Activated naive CD8-positive, alpha-beta T cell treated with anti-CD3 and anti-CD28 coated beads, Interleukin-2, amount 50 U/mL, for 24 hours (primary cell): Measurements from ENCODE around the gene CDK13.
A peak's percentile ranks its signal among the peaks of the same experiment; 100 is the strongest.

Source experiments
- ATAC-seq: fragments of 150-1000 bp; cut with Tn5 transposase; one replicate; pipeline ENCODE4 v1.10.0; 2021
- DNase-seq: peaks from one replicate; pipeline ENCODE4 v3.0.0; 2021
- H3K27ac Mint-ChIP-seq: one replicate; pipeline ENCODE4 v1.8.0; 2021; ENCODE audit warnings: mild to moderate bottlenecking, mixed read lengths
- H3K27me3 Mint-ChIP-seq: one replicate; pipeline ENCODE4 v1.8.0; 2021; ENCODE audit warnings: mixed read lengths
- H3K36me3 Mint-ChIP-seq: one replicate; pipeline ENCODE4 v1.8.0; 2021; ENCODE audit warnings: low read depth, mixed read lengths
- H3K4me1 Mint-ChIP-seq: one replicate; pipeline ENCODE4 v1.8.0; 2021; ENCODE audit warnings: mixed read lengths
- H3K4me3 Mint-ChIP-seq: one replicate; pipeline ENCODE4 v1.8.0; 2021; ENCODE audit warnings: mild to moderate bottlenecking, moderate library complexity, mixed read lengths
- H3K9me3 Mint-ChIP-seq: one replicate; pipeline ENCODE4 v1.8.0; 2021; ENCODE audit warnings: mixed read lengths

Gene CDK13

DNA sequence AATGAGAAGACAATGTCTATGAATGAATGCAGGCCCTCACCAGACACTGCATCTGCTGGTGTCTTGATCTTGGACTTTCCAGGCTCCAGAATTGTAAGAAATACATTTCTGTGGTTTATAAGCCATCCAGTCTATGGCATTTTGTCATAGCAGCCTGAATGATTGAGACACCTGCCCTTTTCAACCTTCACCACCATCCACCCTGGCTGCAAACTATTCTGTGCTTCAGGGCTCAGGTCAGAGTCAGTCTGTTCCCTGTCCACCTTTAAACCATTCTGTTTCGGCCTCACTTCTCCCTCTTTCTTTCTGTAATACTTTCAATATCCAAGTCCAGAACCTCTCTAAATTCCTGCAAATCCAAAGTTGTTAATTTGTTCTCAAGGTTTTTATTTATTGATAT, 15.9 kb upstream of the CDK13 start:
- ATAC-seq = no peak
- Mint-ChIP-seq H3K27me3 (no peaks in the 10 kb centered on the region), H3K27ac (no peak overlapping the region), H3K36me3 (no peaks in the 10 kb centered on the region), H3K4me1 (no peaks in the 10 kb centered on the region), H3K4me3 (no peak overlapping the region), H3K9me3 (no peaks in the 10 kb centered on the region)
- DNase-seq = no peak

DNA sequence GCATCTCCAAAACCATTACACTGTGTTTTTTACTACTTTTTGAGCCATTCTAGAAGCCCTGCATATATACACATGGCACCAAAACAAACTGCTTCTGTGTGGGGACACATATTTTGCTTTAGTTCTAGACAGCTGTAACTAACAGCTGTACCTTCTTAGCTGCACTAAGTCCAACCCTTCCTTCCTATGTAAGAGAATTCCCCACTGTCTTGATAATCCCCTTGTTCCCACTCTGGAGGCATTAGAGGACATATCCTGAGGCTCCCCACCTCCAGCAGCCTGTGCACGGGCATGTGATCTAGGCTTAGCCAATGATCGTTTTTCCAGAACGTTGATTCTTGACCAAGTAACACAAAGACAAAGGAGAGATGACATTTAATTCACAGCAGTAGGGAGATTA, 13.3 kb upstream of the CDK13 start:
- no peak overlapping the region for H3K4me3 Mint-ChIP-seq
- no peaks in the 10 kb centered on the region for H3K4me1 Mint-ChIP-seq
- DNase-seq (no peak), ATAC-seq (no peak)
- no peaks in the 10 kb centered on the region for H3K9me3 Mint-ChIP-seq
- H3K36me3 Mint-ChIP-seq = no peaks in the 10 kb centered on the region
- H3K27me3 Mint-ChIP-seq = no peaks in the 10 kb centered on the region
- H3K27ac Mint-ChIP-seq = no peak overlapping the region

DNA sequence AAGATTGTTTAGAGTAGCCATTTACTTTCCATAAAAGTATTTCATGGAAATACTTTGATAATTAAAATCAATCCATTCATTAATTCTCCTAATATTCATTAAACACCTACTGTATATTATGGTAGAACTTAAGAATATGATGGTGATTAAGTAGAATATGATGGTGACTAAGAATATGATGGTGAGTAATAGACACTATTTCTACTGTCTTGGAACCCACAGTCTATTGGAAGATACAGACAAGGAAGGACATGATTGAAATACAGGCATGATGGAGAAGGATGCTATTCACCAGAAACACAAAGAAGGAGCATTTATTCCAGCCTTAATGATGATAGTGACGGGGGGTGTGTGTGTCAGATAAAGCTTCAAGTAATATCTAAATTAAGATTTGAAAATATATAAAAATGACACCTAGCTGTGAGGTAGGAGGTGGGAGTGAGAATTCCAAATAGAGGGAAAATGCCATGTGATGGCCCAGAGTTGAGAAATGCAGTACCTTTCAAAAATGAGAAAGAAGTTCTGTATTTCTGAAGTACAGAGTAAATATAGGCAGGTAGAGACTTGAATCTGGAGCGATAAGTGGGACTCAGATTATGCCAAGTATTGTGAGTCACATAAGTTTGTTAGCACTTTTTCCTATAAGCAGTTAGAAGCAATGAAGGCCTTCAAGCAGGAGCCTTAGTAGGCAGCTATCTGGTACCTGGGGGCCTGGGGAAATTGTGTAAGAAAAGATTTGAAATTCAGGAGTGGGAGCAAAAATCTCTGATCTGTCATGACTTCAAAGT, 12.5 kb upstream of the CDK13 start:
- no peak overlapping the region for H3K4me3 Mint-ChIP-seq
- no peak for ATAC-seq
- H3K4me1 Mint-ChIP-seq = no peaks in the 10 kb centered on the region
- H3K9me3 Mint-ChIP-seq = no peaks in the 10 kb centered on the region
- H3K36me3 Mint-ChIP-seq = no peaks in the 10 kb centered on the region
- H3K27me3 Mint-ChIP-seq = no peaks in the 10 kb centered on the region
- H3K27ac Mint-ChIP-seq = no peak overlapping the region
- DNase-seq = no peak

DNA sequence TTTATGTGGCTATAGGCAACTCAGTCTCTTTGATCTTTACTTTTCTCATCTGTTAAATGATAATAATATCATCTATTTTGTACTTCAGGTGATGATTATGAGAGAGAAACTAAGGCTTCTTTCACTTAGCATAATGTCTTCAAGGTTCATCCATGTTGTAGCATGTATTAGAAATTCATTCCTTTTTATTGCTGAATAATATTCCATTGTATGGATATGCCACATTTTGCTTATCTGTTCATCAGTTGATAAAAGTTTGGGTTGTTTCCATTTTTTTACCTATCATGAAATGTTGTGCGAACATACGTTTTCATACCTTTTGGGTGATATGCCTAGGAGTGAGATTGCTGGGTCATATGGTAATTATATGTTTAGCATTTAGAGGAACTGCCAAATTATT, 7.2 kb upstream of the CDK13 start:
- no peaks in the 10 kb centered on the region for H3K36me3 Mint-ChIP-seq
- no peak overlapping the region for H3K4me3 Mint-ChIP-seq
- no peak overlapping the region for H3K27ac Mint-ChIP-seq
- no peak for DNase-seq
- no peak for ATAC-seq
- H3K27me3 Mint-ChIP-seq = no peaks in the 10 kb centered on the region
- H3K9me3 Mint-ChIP-seq = no peaks in the 10 kb centered on the region
- H3K4me1 Mint-ChIP-seq = peaks cover 4% of the 10 kb centered on the region

DNA sequence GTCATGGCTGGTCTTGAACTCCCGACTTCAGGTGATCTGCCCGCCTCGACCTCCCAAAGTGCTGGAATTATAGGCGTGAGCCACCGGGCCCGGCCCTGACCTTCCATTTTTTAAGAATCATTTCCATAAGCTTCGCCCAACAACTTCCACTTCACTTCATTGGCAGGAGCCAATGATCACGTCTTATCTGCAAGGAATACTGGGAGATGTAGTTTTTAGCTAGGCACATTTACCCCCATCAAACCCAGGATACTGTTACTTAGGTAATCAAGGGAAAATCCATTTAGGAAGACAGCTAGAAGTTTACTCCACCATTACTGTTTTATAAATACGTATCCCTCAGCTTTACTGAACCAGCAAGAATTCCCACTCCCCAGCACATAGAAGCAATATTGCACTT, 3.4 kb upstream of the CDK13 start:
- Mint-ChIP-seq H3K27me3 (no peaks in the 10 kb centered on the region), H3K27ac (no peak overlapping the region), H3K4me3 (no peak overlapping the region), H3K4me1 (peaks cover 19% of the 10 kb centered on the region), H3K9me3 (no peaks in the 10 kb centered on the region), H3K36me3 (peaks cover 7% of the 10 kb centered on the region)
- ATAC-seq (no peak), DNase-seq (no peak)

DNA sequence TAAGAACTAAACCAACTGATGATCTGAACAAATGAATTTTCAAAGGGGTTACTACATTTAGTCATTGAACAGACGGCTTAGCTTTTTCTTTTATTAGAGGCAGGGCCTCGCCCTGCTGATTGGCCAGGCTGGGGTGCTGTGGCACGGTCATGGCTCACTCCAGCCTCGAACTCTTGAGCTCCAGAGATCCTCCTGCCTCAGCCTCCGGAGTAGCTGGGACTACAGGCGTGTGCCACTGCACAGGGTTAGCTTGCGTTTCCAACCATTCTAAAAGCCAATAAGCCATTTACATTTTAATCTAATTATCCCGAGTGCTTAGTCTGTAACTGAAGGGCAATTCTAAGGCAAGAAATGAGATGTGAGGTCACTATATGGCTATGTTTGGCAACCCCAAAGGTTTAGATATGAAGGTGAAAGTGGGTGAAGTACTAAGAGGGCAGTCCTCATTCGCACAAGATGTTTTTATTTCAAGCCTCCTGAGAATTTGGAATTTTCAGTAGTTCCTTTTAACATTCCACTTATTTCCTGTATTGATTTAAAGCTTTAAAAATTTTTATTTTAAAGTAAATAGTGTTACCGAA, 1.6 kb upstream of the CDK13 start:
- no peaks in the 10 kb centered on the region for H3K9me3 Mint-ChIP-seq
- peak overlapping the region; percentile 100 for H3K27ac Mint-ChIP-seq
- H3K27me3 Mint-ChIP-seq = no peaks in the 10 kb centered on the region
- ATAC-seq (no peak), DNase-seq (peak; percentile 20)
- peak overlapping the region; percentile 98 for H3K4me3 Mint-ChIP-seq
- peaks cover 15% of the 10 kb centered on the region for H3K36me3 Mint-ChIP-seq
- H3K4me1 Mint-ChIP-seq = peaks cover 30% of the 10 kb centered on the region

DNA sequence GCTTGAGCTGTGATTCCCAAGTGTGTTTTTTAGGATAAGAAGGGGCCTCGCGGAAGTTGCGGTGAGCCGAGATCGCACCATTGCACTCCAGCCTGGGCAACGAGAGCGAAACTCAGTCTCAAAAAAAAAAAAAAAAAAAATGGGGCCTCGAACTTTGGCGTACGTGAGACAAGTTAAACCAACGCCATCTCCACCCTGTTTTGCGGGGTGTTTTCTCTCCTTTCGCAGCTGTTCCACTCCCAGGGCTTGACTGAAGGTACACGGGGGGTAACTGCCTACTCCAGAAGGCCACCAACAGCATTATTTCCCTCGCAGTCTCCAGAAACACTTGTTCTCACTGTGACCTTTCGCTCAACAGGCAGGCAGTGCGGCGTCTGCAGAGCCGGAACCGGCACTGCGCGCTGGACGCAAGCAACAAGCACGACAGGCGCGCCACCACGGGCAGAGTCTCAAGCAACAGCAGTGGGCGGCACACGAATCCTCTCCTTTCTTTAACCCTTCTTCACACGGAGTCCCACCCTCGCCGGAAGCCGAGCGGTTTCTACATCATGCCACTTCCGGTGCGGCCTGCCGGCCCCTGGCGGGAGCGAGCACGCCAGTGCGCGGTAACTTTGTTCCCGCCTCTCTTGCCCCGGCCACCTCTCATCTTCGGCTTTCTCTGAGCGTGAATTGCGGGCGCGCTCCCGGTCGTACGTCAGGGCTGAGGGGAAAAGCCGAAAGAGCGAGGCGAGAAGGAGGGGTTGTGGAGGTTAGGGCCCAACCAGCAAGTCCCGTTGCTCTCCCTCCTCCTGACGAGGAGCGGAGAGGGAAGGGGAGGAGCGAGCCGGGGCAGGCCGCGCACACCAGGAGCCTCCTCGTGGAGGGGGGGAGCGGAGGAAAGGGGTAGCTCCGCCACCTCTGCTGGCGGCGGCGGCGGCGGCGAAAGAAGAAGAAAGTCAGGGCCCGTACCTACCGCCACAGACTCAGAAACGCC, 814 bp upstream of the CDK13 start:
- DNase-seq = peak; percentile 97
- Mint-ChIP-seq H3K27me3 (no peaks in the 10 kb centered on the region), H3K4me3 (peak overlapping the region; percentile 98), H3K27ac (peak overlapping the region; percentile 100), H3K9me3 (no peaks in the 10 kb centered on the region), H3K4me1 (peaks cover 38% of the 10 kb centered on the region), H3K36me3 (peaks cover 15% of the 10 kb centered on the region)
- peak; percentile 80 for ATAC-seq

DNA sequence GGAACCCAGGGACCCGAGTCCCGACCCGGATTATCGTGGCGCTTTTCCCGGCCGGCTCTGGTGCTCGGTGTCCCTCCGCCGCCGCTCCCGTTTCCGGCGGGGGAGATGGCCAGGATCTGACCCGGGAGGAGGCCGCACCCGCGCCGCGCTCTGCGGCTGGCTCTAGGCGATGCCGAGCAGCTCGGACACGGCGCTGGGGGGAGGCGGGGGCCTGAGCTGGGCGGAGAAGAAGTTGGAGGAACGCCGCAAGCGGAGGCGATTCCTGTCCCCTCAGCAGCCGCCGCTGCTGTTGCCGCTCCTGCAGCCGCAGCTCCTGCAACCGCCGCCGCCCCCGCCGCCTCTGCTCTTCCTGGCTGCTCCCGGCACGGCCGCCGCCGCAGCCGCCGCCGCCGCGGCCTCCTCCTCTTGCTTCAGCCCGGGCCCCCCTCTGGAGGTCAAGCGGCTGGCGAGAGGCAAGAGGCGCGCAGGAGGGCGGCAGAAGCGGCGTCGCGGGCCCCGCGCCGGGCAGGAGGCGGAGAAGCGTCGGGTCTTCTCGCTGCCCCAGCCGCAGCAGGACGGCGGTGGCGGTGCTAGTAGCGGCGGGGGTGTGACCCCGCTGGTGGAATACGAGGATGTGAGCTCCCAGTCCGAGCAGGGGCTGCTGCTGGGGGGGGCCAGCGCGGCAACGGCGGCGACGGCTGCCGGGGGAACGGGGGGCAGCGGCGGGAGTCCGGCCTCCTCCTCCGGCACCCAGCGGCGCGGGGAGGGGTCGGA, 593 bp downstream of the CDK13 start:
- no peak for ATAC-seq
- Mint-ChIP-seq H3K4me1 (peaks cover 52% of the 10 kb centered on the region), H3K36me3 (peaks cover 19% of the 10 kb centered on the region), H3K27ac (peak overlapping the region; percentile 100), H3K9me3 (no peaks in the 10 kb centered on the region), H3K4me3 (peak overlapping the region; percentile 98), H3K27me3 (no peaks in the 10 kb centered on the region)
- peak; percentile 55 for DNase-seq

DNA sequence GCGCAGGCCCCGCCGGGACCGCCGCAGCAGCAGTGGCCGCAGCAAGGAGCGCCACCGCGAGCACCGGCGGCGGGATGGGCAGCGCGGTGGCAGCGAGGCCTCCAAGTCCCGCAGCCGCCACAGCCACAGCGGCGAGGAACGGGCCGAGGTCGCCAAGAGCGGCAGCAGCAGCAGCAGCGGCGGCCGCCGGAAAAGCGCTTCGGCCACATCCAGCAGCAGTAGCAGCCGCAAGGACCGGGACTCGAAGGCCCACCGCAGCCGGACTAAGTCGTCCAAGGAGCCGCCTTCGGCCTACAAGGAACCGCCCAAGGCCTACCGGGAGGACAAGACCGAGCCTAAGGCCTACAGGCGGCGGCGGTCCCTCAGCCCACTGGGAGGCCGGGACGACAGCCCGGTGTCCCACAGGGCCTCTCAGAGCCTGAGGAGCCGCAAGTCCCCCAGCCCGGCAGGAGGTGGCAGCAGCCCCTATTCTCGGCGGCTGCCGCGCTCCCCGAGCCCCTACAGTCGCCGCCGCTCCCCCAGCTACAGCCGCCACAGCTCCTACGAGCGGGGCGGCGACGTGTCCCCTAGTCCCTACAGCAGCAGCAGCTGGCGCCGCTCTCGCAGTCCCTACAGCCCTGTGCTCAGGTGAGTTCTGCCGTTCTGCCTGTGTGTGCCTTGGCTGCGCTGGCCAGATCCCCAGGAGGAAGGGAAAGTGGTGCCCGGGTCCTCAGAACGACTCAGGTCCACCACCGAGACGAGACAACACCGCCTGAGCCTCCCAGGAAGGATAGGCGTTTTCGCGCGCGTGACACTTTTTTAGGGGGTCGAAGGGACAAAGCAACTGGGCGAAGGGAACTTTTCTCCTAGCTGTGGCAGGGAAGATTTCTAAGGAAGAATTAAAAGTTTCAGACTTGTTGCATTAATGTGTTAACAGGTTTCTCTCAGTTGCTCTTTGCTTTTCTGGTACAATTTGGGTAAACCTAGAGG, 1.5 kb downstream of the CDK13 start:
- H3K27ac Mint-ChIP-seq = peak overlapping the region; percentile 95
- peak overlapping the region; percentile 100 for H3K4me3 Mint-ChIP-seq
- H3K27me3 Mint-ChIP-seq = no peaks in the 10 kb centered on the region
- peak; percentile 73 for DNase-seq
- peak; percentile 37 for ATAC-seq
- no peaks in the 10 kb centered on the region for H3K9me3 Mint-ChIP-seq
- peaks cover 23% of the 10 kb centered on the region for H3K36me3 Mint-ChIP-seq
- peaks cover 58% of the 10 kb centered on the region for H3K4me1 Mint-ChIP-seq

DNA sequence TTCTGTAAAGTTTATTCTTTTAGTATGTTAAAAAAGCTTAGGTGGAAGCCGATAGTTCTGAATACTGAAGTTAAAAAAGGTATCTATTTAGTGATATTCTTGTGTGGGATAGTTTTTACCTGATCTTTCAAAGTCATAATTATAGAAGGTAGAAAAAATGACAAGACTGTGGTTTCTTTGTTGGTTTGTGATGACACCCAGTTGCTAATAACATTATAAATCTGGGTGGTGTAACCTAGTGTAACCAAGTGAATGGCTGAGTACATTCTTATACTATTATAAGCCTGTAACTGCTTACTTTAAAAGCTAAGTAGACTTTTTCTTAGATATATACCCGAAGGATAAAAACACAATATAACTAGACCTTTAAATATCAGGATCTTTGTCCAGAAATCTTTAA, 2.3 kb downstream of the CDK13 start:
- H3K27me3 Mint-ChIP-seq = no peaks in the 10 kb centered on the region
- peaks cover 66% of the 10 kb centered on the region for H3K4me1 Mint-ChIP-seq
- H3K4me3 Mint-ChIP-seq = peak overlapping the region; percentile 100
- H3K9me3 Mint-ChIP-seq = no peaks in the 10 kb centered on the region
- peaks cover 23% of the 10 kb centered on the region for H3K36me3 Mint-ChIP-seq
- DNase-seq (no peak), ATAC-seq (no peak)
- peak overlapping the region; percentile 95 for H3K27ac Mint-ChIP-seq

DNA sequence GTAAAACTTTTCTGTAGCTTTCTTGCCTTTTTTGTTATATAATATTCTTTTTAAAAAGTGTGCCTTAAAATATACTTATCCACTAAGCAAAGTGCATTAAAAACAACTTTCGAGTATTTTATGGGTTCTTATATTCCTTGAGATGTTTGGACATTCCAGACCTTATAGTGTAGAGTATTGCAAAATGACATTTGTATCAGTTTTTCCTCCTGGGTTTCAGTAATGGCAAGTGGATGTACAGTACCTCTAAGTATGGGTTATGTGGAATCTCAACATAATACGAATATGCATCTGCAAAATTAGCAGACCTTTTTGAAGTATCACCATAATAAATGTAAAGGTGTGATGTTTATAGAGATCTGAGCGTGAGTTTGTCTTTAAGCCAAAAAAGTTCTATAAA, 2.7 kb downstream of the CDK13 start:
- ATAC-seq (no peak), DNase-seq (no peak)
- peaks cover 67% of the 10 kb centered on the region for H3K4me1 Mint-ChIP-seq
- no peaks in the 10 kb centered on the region for H3K27me3 Mint-ChIP-seq
- H3K9me3 Mint-ChIP-seq = no peaks in the 10 kb centered on the region
- H3K27ac Mint-ChIP-seq = peak overlapping the region; percentile 68
- H3K36me3 Mint-ChIP-seq = peaks cover 23% of the 10 kb centered on the region
- H3K4me3 Mint-ChIP-seq = peak overlapping the region; percentile 100

DNA sequence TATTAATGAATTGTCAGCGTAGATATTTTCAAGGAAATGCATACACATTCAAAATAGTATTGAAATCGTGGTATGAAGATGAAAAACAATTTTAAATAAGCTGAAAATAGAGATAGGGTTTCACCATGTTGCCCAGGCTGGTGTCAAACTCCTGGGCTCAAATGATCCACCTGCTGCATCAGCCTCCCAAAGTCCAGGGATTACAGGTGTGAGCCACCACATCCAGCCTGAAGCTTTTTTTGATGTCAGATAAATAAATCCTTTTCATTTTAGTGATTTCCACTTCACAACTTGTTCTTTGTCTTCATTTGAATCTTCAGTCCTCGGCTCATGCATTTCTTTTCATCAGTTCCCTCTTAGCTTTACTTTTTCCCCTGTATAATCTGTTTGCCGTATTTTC, 4.6 kb downstream of the CDK13 start:
- H3K9me3 Mint-ChIP-seq = no peaks in the 10 kb centered on the region
- peak overlapping the region; percentile 42 for H3K4me3 Mint-ChIP-seq
- ATAC-seq (no peak), DNase-seq (no peak)
- peaks cover 67% of the 10 kb centered on the region for H3K4me1 Mint-ChIP-seq
- peaks cover 18% of the 10 kb centered on the region for H3K36me3 Mint-ChIP-seq
- no peaks in the 10 kb centered on the region for H3K27me3 Mint-ChIP-seq
- no peak overlapping the region for H3K27ac Mint-ChIP-seq

DNA sequence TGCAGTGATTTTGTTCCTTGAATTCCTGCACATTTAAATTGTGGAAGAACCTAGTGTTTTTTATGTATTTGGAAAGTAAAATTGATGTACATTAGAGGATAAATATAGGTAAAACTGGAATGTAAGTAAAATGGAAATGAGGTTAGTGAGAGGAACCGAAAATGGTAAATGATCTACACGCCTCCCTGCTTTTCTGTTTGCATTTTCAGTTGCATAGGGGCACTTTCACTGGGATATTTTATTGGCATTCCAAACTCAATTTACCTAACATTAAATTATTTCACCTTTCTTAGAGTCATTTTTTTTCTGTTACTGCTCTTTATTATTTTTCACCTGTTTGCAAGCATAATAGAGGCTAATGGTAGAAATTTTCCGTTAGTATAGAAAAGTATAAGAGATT, 8.0 kb downstream of the CDK13 start:
- DNase-seq = no peak
- H3K4me1 Mint-ChIP-seq = peaks cover 78% of the 10 kb centered on the region
- H3K9me3 Mint-ChIP-seq = no peaks in the 10 kb centered on the region
- H3K4me3 Mint-ChIP-seq = no peak overlapping the region
- H3K27me3 Mint-ChIP-seq = no peaks in the 10 kb centered on the region
- peaks cover 27% of the 10 kb centered on the region for H3K36me3 Mint-ChIP-seq
- ATAC-seq = no peak
- peak overlapping the region; percentile 18 for H3K27ac Mint-ChIP-seq
